ENCODE measurements around the gene ATM.
"Not testable (repeated sequence)": the region's sequence is repeated elsewhere in the genome, so short reads cannot be mapped to it uniquely, and the experiment has no call there.

ATM gene

GRCh38 chr11:108286370-108286769 lies 63.5 kb downstream of the ATM start:
- no peak for DNase-seq (ENCODE audit: low read depth in 2 of 2, low spot score in 1 of 2)

- no peak for DNase-seq (ENCODE audit: low read depth in 2 of 2, low spot score in 1 of 2)
Measured at GRCh38 chr11:108286956-108287355, 64.1 kb downstream of the ATM start.

DNA sequence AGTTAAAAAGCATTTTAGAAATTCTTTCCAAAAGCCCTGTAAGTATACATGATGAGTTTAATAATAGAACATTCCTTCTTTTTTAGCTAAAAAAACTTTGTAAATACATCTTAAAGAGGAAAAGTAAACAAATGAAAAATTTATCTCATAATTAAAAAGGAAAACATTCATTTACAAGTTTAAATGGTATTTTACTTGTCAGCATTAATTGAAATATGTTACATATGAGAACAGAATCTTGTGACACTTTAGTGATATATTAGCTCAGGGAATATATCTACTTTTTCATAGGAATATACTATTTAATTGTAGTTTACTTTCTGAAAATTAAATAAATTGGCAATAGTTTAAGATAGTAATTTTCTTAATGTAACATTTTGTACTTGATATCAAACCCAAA lies 66.2 kb downstream of the ATM start:
- not testable (repeated sequence) for DNase-seq (ENCODE audit: low read depth in 2 of 2, low spot score in 1 of 2)

DNA sequence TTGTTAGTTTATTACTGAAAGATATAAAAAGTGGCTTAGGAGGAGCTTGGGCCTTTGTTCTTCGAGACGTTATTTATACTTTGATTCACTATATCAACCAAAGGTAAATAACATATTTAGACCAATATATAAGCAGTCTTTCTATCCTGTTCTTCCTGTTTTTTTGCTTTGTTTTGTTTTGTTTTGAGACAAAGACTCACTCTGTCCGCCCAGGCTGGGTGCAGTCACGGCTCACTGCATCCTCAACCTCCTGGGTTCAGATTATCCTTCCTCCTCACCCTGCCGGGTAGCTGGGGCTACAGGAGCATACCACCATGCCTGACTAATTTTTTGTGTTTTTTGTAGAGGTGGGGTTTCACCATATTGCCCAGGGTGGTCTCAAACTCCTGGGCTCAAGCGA lies 66.8 kb downstream of the ATM start:
- no peak for DNase-seq (ENCODE audit: low read depth in 2 of 2, low spot score in 1 of 2)

GRCh38 chr11:108293229-108293628 lies 70.4 kb downstream of the ATM start:
- DNase-seq (ENCODE audit: low read depth in 2 of 2, low spot score in 1 of 2), result no peak

GRCh38 chr11:108302121-108302785 lies 79.4 kb downstream of the ATM start:
- DNase-seq (ENCODE audit: low read depth in 2 of 2, low spot score in 1 of 2), result no peak

DNA sequence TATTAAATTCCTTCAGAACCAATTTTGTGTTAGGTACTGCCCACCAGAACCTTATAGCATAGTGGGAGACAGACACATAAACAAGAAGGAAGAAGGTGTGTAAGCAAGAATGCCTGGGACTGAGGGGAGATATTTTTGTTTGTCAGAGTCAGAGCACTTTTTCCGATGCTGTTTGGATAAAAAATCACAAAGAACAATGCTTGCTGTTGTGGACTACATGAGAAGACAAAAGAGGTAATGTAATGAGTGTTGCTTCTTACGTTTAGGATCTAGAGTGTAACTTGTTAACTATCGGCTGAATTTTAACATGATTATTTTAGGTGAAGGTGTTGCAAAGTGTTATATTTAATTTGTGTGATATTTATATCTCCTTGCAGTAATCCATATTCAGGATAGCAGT lies 84.9 kb downstream of the ATM start:
- no peak for DNase-seq (ENCODE audit: low read depth in 2 of 2, low spot score in 1 of 2)

- DNase-seq (ENCODE audit: low read depth in 2 of 2, low spot score in 1 of 2), result no peak
Measured at GRCh38 chr11:108313444-108313843, 90.6 kb downstream of the ATM start.

- no peak for DNase-seq (ENCODE audit: low read depth in 2 of 2, low spot score in 1 of 2)
Measured at GRCh38 chr11:108316061-108316460, 93.2 kb downstream of the ATM start.

DNA sequence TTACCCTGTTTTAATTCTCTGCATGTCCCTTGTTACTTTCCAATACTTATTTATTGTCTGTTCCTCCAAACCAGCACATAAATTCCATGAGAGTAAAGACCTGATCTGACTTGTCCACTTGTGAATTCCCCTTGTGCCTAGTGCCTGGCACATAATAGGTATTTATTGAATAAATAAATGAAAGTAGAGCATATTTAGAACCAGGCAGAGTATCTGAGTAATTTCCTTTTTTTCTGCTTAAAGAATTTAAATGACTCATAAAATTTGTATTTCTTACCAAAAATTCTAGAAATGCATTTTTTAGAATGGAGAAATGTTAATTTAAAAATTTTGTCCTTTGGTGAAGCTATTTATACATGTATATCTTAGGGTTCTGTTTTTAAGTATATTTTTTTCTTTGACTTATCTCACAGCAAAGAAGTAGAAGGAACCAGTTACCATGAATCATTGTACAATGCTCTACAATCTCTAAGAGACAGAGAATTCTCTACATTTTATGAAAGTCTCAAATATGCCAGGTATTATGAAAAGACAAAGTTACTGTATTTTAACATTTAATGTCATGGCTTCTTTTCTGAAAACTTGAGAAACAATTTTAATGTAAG lies 96.8 kb downstream of the ATM start:
- DNase-seq (ENCODE audit: low read depth in 2 of 2, low spot score in 1 of 2), result no peak

- DNase-seq (ENCODE audit: low read depth in 2 of 2, low spot score in 1 of 2), result no peak
Measured at GRCh38 chr11:108322666-108323065, 99.8 kb downstream of the ATM start.

GRCh38 chr11:108324587-108324986 lies 101.7 kb downstream of the ATM start:
- DNase-seq (ENCODE audit: low read depth in 2 of 2, low spot score in 1 of 2), result no peak

DNA sequence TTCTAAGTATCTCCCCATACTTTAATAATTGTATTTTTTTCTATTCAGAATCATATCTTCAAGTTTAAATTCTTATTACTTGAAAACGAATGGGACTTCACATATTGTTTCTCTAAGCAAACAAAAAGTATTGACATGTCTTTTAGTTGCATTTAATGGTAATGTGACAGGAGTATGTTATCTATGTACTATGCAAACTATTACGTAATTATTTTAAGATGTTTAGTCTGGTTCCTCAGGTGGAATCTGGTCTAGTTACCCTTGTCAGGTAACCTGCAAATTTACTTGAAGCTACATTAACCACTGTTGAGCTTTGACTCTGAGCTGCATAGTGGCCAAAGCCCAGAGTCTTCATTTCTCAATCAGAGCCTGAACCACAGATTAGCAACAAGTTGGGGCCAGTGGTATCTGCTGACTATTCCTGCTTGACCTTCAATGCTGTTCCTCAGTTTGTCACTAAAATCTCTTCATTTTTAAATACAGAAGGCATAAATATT lies 110.6 kb downstream of the ATM start:
- no peak for DNase-seq (ENCODE audit: low read depth in 2 of 2, low spot score in 1 of 2)

DNA sequence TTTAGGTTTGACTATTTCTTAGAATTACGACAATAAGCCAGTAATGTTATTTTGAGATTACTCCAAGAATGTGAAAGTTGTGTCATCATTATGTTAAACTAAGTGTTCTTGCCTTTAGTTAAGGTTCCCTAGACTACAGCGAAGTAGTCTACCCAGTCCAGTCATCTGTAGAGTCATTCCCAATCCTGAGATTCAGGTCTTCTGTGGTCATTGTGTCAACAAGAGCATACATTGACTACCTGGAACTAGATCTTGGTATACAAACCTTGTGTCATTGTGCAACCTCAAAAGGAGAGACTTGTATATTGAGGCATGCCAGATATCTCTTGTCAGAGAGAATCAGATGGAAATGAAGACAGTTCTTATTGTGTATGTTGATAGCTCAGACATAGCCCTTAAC lies 115.9 kb downstream of the ATM start:
- DNase-seq (ENCODE audit: low read depth in 2 of 2, low spot score in 1 of 2), result no peak

- no peak for DNase-seq (ENCODE audit: low read depth in 2 of 2, low spot score in 1 of 2)
Measured at GRCh38 chr11:108340973-108341372, 118.1 kb downstream of the ATM start.

GRCh38 chr11:108341654-108342053 lies 118.8 kb downstream of the ATM start:
- no peak for DNase-seq (ENCODE audit: low read depth in 2 of 2, low spot score in 1 of 2)

- DNase-seq (ENCODE audit: low read depth in 2 of 2, low spot score in 1 of 2), result no peak
Measured at GRCh38 chr11:108343714-108344113, 120.8 kb downstream of the ATM start.

DNA sequence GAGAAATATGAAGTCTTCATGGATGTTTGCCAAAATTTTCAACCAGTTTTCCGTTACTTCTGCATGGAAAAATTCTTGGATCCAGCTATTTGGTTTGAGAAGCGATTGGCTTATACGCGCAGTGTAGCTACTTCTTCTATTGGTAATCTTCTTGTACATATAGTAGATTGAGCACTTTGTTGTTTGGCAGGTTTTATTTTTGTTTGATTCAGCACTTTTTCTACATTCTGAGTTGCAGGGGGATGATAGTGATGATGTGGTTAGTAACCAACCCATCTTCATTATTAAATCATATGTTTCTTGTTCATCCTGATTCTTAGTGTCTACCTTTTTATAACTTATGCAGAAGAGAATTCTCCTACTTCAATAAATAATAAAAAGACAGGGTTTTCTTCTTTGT lies 122.9 kb downstream of the ATM start:
- no peak for DNase-seq (ENCODE audit: low read depth in 2 of 2, low spot score in 1 of 2)

DNA sequence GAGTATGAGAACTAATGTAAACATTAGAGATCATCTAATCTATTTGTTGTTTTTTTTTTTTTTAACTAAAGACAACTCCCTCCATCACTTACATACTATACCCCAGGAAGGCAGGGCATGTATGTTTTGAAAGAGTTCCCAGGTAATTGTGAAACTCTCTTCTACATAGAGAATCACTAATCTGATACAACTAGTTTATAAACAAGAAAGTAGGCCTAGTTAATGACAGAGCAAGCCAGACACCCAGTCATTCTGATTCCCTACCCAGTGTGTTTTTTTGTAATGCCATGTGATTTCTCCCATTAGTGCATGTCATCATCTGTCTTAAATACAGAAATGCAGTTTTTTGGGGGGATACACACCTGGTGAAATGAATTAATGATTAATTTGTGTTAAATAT lies 123.6 kb downstream of the ATM start:
- DNase-seq (ENCODE audit: low read depth in 2 of 2, low spot score in 1 of 2), result no peak

GRCh38 chr11:108351468-108351867 lies 128.6 kb downstream of the ATM start:
- DNase-seq (ENCODE audit: low read depth in 2 of 2, low spot score in 1 of 2), result no peak

DNA sequence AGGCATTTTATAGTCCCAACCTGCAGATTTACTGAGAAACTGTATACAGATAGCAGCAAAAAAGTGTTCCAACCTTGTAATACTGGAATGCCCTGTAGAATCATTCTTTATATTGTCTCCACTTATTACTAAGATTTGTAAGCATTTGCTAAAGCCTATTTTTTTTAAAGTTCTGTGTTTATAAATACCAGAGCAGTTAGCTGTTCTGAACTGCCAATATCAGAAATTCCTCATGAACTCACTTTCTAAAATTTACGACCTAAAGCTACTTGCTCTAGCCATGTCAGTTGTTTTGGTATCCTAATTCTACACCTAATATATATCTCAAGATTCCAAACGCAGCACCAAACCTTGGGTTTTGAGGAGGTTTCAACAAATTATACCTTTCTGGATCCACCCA lies 141.3 kb downstream of the ATM start:
- no peak for DNase-seq (ENCODE audit: low read depth in 2 of 2, low spot score in 1 of 2)

- DNase-seq (ENCODE audit: low read depth in 2 of 2, low spot score in 1 of 2), result no peak
Measured at GRCh38 chr11:108368134-108368533, 145.3 kb downstream of the ATM start.

- DNase-seq (ENCODE audit: low read depth in 2 of 2, low spot score in 1 of 2), result no peak
Measured at GRCh38 chr11:108369064-108369463, 146.2 kb downstream of the ATM start.
